Esophagus muscularis mucosa (tissue), 3 donors: ENCODE results near the gene PRKCG.

Experiments used
- CTCF ChIP-seq, 3 experiments: fragments of 200-600 bp in 2 of 3; fragments of 450-650 bp in 1 of 3; sonication (generic) in 2 of 3; IDR thresholded peaks; one replicate each; pipeline ENCODE4 v1.5.1; 2017 to 2019; ENCODE audit warnings: antibody characterized with exemption in 3 of 3, mild to moderate bottlenecking in 2 of 3, moderate library complexity in 1 of 3
- POLR2A ChIP-seq: fragments of 450-650 bp; IDR thresholded peaks from one replicate; pipeline ENCODE4 v1.6.1; 2017; ENCODE audit warnings: antibody characterized with exemption, moderate library complexity, mild to moderate bottlenecking, low read depth

- TF ChIP-seq CTCF (IDR thresholded peaks at IDR 0.05): no peak
- no peak for TF ChIP-seq POLR2A
Observed at GRCh38 chr19:53880711-53881481, 1.1 kb upstream of the PRKCG start.
